Right lobe of liver (tissue), 6 donors: ENCODE results near the gene PPID. TPM values are rescaled to one million over a fixed set of nuclear protein-coding genes. Genes with fewer than 3 reads are reported as not detected.
"Not testable (repeated sequence)": the region's sequence is repeated elsewhere in the genome, so short reads cannot be mapped to it uniquely, and the experiment has no call there.

ENCODE experiments used
- ATAC-seq, 4 donors: fragments of 200-7000 bp; cut with Tn5 transposase; one replicate each; pipeline ENCODE4 v1.9.1; 2020; ENCODE audit warnings: mild to moderate bottlenecking in 4 of 4, moderate library complexity in 4 of 4
- DNase-seq, 3 donors: peaks; one replicate each; pipeline ENCODE4 v3.0.0-alpha.2; 2020
- H3K27ac ChIP-seq, 3 donors: fragments of 200-600 bp; one replicate each; pipeline ENCODE4 v1.8.0; 2022
- H3K27me3 ChIP-seq, 2 donors: fragments of 200-600 bp; one replicate each; pipeline ENCODE4 v1.8.0; 2022
- H3K36me3 ChIP-seq, 4 donors: fragments of 200-600 bp; sonication (generic) in 1 of 4; one replicate each; pipeline versions ENCODE4 v1.5.1 to v1.8.0; 2017 to 2022; ENCODE audit warnings: control low read depth in 1 of 4
- H3K4me1 ChIP-seq, 4 donors: fragments of 200-600 bp; sonication (generic) in 1 of 4; one replicate each; pipeline versions ENCODE4 v1.5.1 to v1.8.0; 2017 to 2022; ENCODE audit warnings: control low read depth in 1 of 4
- H3K4me3 ChIP-seq, 3 donors: fragments of 200-600 bp; one replicate each; pipeline ENCODE4 v1.8.0; 2022
- H3K9me3 ChIP-seq, 4 donors: fragments of 200-600 bp; sonication (generic) in 1 of 4; one replicate each; pipeline versions ENCODE4 v1.5.1 to v1.8.0; 2017 to 2022; ENCODE audit warnings: control low read depth in 1 of 4
- POLR2A ChIP-seq: fragments of 450-650 bp; IDR thresholded peaks from one replicate; pipeline ENCODE4 v1.6.1; 2017; ENCODE audit warnings: antibody characterized with exemption, mild to moderate bottlenecking
- WGBS: methylation state at CpG from one replicate; pipeline ENCODE4 v1.1.6; 2018; ENCODE audit warnings: low coverage, low lambda C conversion rate; ENCODE audit not compliant: insufficient coverage; ENCODE audit errors: missing lambda C conversion rate; 5-methylcytosine and 5-hydroxymethylcytosine counted together
- intact Hi-C, 2 donors: fragments of 100-400 bp; cut with DNase I; formaldehyde crosslinking; loops; one replicate each; pipeline versions ENCODE4 v1.11.2 to v1.14.1; 2022
- total RNA-seq, 6 experiments: library from RNA; depleted of rRNA in 2 of 6; stranded (reverse); fragments of >200 nt in 2 of 6; fragmentation: NEBNext Ultra II Directional in 3 of 6; extraction: Animal tissue kit (Norgen Biotek cat#: 25700) in 3 of 6; gene quantifications; one replicate each; pipeline versions ENCODE4 v1.1.0 to v1.2.4, GENCODE V29; 2016 to 2023
- TF ChIP-seq, protein P1 (sequence below), 4 donors: fragments of 200-600 bp in 3 of 4; fragments of 450-650 bp in 1 of 4; IDR thresholded peaks; one replicate each; pipeline versions ENCODE4 v1.5.1 to v1.8.0; 2016 to 2022; ENCODE audit warnings: antibody characterized with exemption in 4 of 4, mild to moderate bottlenecking in 2 of 4
- donor health status: DM: no; HTN: yes; CAD: no.
- donor health status: DM: no; HTN: no; CAD: no.
- donor health status: DM: no; HTN: no; CAD: no.
- donor health status: DM: no; HTN: yes; CAD: no.
- donor health status: DM: no; HTN: yes; CAD: no.

PPID gene
- total RNA-seq, 6 experiments from 2014 or later = 12.6 to 31.4 (median 18.5) TPM

DNA sequence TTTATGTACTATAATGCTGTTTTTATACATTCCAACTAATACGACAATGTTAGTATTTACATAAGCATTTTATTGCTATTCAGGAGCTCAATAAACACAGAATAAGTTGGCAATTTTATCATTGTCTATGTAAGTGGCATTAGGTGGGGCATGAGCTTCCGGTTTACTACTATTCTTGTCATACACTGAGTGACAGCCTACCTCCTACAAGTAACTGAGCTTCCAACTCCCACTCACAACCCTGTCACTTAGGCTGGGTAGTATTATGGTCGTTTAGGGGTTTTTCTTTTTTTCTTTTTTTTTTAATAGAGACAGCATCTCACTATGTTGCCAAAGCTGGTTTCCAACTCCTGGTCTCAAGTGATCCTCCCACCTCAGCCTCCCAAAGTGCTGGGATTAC lies 7.4 kb downstream of the PPID start:
- H3K27ac ChIP-seq = no peak overlapping the region
- DNase-seq (no peak), ATAC-seq (no peak)
- intact Hi-C loops = no loop called here
- no peaks in the 10 kb centered on the region for H3K4me1 ChIP-seq
- peaks cover 0 to 2% (median 0%) of the 10 kb centered on the region in 4 donors for H3K9me3 ChIP-seq
- TF ChIP-seq POLR2A = no peak
- TF ChIP-seq, protein P1, sequence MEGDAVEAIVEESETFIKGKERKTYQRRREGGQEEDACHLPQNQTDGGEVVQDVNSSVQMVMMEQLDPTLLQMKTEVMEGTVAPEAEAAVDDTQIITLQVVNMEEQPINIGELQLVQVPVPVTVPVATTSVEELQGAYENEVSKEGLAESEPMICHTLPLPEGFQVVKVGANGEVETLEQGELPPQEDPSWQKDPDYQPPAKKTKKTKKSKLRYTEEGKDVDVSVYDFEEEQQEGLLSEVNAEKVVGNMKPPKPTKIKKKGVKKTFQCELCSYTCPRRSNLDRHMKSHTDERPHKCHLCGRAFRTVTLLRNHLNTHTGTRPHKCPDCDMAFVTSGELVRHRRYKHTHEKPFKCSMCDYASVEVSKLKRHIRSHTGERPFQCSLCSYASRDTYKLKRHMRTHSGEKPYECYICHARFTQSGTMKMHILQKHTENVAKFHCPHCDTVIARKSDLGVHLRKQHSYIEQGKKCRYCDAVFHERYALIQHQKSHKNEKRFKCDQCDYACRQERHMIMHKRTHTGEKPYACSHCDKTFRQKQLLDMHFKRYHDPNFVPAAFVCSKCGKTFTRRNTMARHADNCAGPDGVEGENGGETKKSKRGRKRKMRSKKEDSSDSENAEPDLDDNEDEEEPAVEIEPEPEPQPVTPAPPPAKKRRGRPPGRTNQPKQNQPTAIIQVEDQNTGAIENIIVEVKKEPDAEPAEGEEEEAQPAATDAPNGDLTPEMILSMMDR (IDR thresholded peaks at IDR 0.05) = no peak
- H3K36me3 ChIP-seq = peaks cover 0 to 91% (median 36%) of the 10 kb centered on the region in 4 donors
- 67% methylated on average over 3 of the region's 3 CpGs for WGBS
- H3K4me3 ChIP-seq = no peak overlapping the region
- no peaks in the 10 kb centered on the region for H3K27me3 ChIP-seq

DNA sequence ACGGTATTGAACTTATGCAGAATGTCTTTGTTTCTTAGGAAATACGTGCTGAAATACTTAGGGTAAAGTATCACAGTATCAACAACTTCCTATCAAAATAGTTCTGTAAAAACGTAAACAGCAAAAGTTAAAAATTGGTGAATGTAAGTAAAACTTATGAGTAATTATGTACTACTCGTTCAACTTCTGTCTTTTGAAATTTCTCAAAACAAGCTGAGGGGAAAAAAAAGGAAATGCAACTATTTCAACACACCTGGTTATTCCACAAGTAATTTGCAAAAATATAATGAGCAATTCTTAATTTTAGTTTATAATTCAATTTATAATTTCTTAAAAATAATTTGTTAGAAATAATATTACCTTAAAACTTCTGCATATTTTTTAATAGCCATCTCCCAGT lies 8.3 kb downstream of the PPID start:
- no peak overlapping the region for H3K27ac ChIP-seq
- TF ChIP-seq, protein P1 (IDR thresholded peaks at IDR 0.05) = no peak
- no peak for TF ChIP-seq POLR2A
- WGBS = 68% methylated on average over 4 of the region's 4 CpGs
- no peaks in the 10 kb centered on the region for H3K4me1 ChIP-seq
- H3K4me3 ChIP-seq = no peak overlapping the region
- no peaks in the 10 kb centered on the region for H3K27me3 ChIP-seq
- no peak for DNase-seq
- intact Hi-C loops = no loop called here
- peaks cover 0 to 98% (median 41%) of the 10 kb centered on the region in 4 donors for H3K36me3 ChIP-seq
- no peak for ATAC-seq
- peaks cover 0 to 2% (median 0%) of the 10 kb centered on the region in 4 donors for H3K9me3 ChIP-seq

DNA sequence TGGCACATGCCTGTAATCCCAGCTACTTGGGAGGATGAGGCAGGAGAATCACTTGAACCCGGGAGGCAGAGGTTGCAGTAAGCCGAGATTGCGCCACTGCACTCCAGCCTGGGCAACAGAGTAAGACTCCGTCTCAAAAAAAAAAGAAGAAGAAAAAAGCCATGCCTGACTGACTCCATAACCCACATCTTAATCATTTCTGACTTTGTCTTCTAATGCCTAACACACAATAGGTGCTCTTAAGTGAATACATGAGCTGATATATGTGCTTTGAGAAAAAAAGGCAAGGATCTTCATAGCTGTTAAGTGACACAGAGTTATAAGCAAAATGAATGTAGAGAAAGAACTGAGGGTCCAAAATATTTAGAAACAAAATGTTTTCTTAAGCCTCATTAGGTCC lies 10.6 kb downstream of the PPID start:
- H3K4me1 ChIP-seq, H3K27me3 ChIP-seq, H3K9me3 ChIP-seq, intact Hi-C loops, ATAC-seq, DNase-seq, H3K27ac ChIP-seq, H3K4me3 ChIP-seq: not testable (repeated sequence)
- peaks cover 0 to 96% (median 42%) of the 10 kb centered on the region in 4 donors for H3K36me3 ChIP-seq
- WGBS = 100% methylated on average over 4 of the region's 4 CpGs

DNA sequence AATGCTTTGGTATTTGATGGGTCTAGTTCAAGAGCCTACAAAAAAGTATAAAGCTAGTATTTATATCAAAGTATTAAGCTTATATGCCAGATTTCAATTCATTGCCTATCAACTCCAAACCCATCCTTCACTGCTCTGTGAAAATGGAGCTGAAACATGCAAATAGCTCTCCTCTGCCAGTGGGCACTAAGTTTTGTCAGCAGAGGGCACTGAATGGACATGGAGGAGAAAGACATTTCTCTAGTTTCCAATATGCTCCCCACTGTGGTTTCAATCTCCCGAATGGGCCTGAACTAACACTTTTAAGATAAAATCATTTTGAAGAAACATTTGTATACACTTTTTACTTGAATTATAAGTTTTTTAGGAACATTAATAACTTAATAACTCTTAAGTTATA lies 12.4 kb downstream of the PPID start:
- 53% methylated on average over 1 of the region's 1 CpG for WGBS
- ATAC-seq = peak in 3 of 4 donors; percentile 32 to 50 (median 36)

DNA sequence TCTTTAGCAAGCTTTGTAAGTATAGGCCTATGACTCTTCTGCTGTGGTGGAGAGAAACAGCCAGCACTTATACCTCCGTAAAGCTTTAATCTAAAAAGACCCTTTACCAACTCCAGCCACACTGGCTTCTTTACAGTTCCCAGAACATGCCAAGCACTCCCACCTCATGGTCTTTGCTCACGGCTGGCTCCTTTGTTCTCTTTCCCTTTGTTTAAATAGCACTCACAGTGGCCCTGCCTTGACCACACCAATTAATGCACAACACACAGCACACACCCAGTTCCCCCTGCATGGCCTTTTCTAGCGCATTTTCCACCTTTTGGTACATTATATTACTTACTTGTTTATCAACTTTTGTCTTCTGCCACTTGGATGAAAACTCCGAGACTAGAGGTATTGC lies 18.9 kb downstream of the PPID start:
- H3K36me3 ChIP-seq = peaks cover 0 to 50% (median 23%) of the 10 kb centered on the region in 4 donors
- H3K9me3 ChIP-seq = no peaks in the 10 kb centered on the region
- no peak for ATAC-seq
- no peaks in the 10 kb centered on the region for H3K27me3 ChIP-seq
- TF ChIP-seq, protein P1 (IDR thresholded peaks at IDR 0.05) = no peak
- no peak for TF ChIP-seq POLR2A
- DNase-seq = no peak
- no peaks in the 10 kb centered on the region for H3K4me1 ChIP-seq
- H3K4me3 ChIP-seq = no peak overlapping the region
- no peak overlapping the region for H3K27ac ChIP-seq
- 92% methylated on average over 3 of the region's 4 CpGs for WGBS
- intact Hi-C loops = no loop called here

More for the DNA sequence above, 12.4 kb downstream of the PPID start:
- Histone ChIP-seq H3K4me3 (no peak overlapping the region), H3K36me3 (peaks cover 0 to 96% (median 42%) of the 10 kb centered on the region in 4 donors), H3K27me3 (no peaks in the 10 kb centered on the region), H3K9me3 (peaks cover 0 to 2% (median 0%) of the 10 kb centered on the region in 4 donors), H3K27ac (no peak overlapping the region), H3K4me1 (no peaks in the 10 kb centered on the region)
- no peak for TF ChIP-seq POLR2A
- TF ChIP-seq, protein P1 (IDR thresholded peaks at IDR 0.05) = peak in 3 of 4 donors; percentile 16 to 25 (median 22)
- intact Hi-C loops = no loop called here
- no peak for DNase-seq
